A673 (cell line): ENCODE data around the gene TMEM42. TPM values are rescaled to one million over a fixed set of nuclear protein-coding genes. Genes with fewer than 3 reads are reported as not detected.

Source experiments
- BruUV-seq: library from RNA; stranded (reverse); fragments of 400-500 nt; replicated peaks from 2 replicates; lab custom pipeline; 2021; lab: Mats Ljungman, UMichigan
- CTCF ChIA-PET: fragments of 300-600 bp; sonication (Branson Sonifier 250); formaldehyde crosslinking; loops from one replicate; lab custom pipeline; 2022; ENCODE audit warnings: antibody characterized with exemption; lab: Charles Lee
- POLR2A ChIA-PET: fragments of 300-600 bp; sonication (Branson Sonifier 250); formaldehyde crosslinking; loops from one replicate; lab custom pipeline; 2022; ENCODE audit warnings: antibody characterized with exemption; ENCODE audit not compliant: low non-redundant PET; lab: Charles Lee
- DNase-seq: peaks from one replicate; pipeline ENCODE4 v3.0.0-alpha.2; 2015; ENCODE audit warnings: low spot score
- H3K27ac ChIP-seq: fragments of 200-600 bp; sonication (generic); 2 replicates; pipeline ENCODE4 v1.5.1; 2016; ENCODE audit warnings: mixed run types, low read depth, mild to moderate bottlenecking, mixed read lengths, antibody characterized with exemption, low read length; ENCODE audit not compliant: poor library complexity, severe bottlenecking
- H3K27me3 ChIP-seq: fragments of 200-600 bp; sonication (generic); replicated peaks from 2 replicates; pipeline ENCODE4 v1.6.1; 2017; ENCODE audit warnings: mixed run types, low read depth, mild to moderate bottlenecking, mixed read lengths, antibody characterized with exemption, low read length; ENCODE audit not compliant: insufficient read depth, poor library complexity
- H3K36me3 ChIP-seq: fragments of 200-600 bp; sonication (generic); 2 replicates; pipeline ENCODE4 v1.6.1; 2016; ENCODE audit warnings: mixed run types, mild to moderate bottlenecking, mixed read lengths, antibody characterized with exemption, low read length; ENCODE audit not compliant: insufficient read depth, poor library complexity, severe bottlenecking
- H3K4me1 ChIP-seq: fragments of 200-600 bp; sonication (generic); 2 replicates; pipeline ENCODE4 v1.6.1; 2017; ENCODE audit warnings: mixed run types, mild to moderate bottlenecking, mixed read lengths, antibody characterized with exemption, low read length; ENCODE audit not compliant: insufficient read depth, poor library complexity, severe bottlenecking
- H3K4me3 ChIP-seq: fragments of 200-600 bp; sonication (generic); 2 replicates; pipeline ENCODE4 v1.5.1; 2016; ENCODE audit warnings: low read depth, mixed run types, mild to moderate bottlenecking, mixed read lengths, low read length; ENCODE audit not compliant: poor library complexity, severe bottlenecking
- H3K9me3 ChIP-seq: fragments of 200-600 bp; sonication (generic); 2 replicates; pipeline ENCODE4 v1.6.1; 2016; ENCODE audit warnings: mixed run types, low read depth, mild to moderate bottlenecking, mixed read lengths, antibody characterized with exemption, low read length; ENCODE audit not compliant: poor library complexity, severe bottlenecking
- EZH2 ChIP-seq: fragments of 200-600 bp; sonication (generic); IDR thresholded peaks from 2 replicates; pipeline ENCODE4 v1.6.1; 2017; ENCODE audit warnings: borderline replicate concordance, low read depth, mild to moderate bottlenecking, mixed read lengths, antibody characterized with exemption, low read length; ENCODE audit not compliant: poor library complexity, severe bottlenecking
- intact Hi-C: fragments of 100-400 bp; cut with micrococcal nuclease; formaldehyde crosslinking; loops from one replicate; pipeline ENCODE4 v1.10.0; 2022; ENCODE audit not compliant: unreplicated experiment
- total RNA-seq: library from RNA; stranded (reverse); gene quantifications from 2 replicates; pipeline ENCODE4 v1.2.3, GENCODE V29; 2021
- TF ChIP-seq, protein P1 (sequence below): fragments of 300-800, 200-600 bp; sonication (generic); conservative IDR thresholded peaks from 2 replicates; pipeline ENCODE4 v1.5.1; 2017; ENCODE audit warnings: low read depth, mild to moderate bottlenecking, antibody characterized with exemption, low read length, moderate library complexity, mixed read lengths

Gene TMEM42
- total RNA-seq, 1 experiment from 2014 or later, result 6.5 TPM

DNA sequence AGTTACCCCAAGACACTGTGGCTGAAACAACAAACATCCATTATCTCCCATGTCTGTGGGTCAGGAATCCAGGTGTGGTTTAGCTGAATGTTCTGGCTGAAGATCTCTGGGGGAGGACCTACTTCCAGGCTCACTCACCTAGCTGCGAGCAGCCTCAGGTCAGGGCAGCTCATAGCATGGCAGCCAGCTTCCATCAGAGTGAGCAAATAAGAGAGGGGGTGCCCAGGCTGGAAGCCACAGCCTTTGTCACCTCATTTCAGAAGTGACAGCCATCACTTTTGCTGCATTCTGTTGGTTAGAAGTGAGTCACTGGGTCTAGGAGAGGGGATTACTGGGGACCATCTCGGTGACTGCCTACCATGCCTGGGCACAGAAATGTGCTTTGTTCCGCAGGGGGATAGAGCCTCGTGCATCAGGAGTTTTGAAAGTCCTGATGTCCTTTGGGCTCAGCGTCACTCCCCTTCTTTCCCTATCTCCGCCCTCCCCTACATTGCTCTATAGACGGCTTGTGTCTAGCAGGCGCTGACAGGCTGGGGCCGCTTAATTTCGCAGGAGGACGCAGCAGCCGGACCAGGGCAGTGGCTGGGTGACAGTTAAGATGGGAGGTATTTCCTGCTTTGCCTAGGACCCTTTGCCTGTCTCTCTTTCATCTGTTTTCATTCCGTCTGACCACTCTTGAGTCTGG lies 38.1 kb downstream of the TMEM42 start:
- CTCF ChIA-PET, result no interaction called here
- H3K27ac ChIP-seq, result no peak overlapping the region

DNA sequence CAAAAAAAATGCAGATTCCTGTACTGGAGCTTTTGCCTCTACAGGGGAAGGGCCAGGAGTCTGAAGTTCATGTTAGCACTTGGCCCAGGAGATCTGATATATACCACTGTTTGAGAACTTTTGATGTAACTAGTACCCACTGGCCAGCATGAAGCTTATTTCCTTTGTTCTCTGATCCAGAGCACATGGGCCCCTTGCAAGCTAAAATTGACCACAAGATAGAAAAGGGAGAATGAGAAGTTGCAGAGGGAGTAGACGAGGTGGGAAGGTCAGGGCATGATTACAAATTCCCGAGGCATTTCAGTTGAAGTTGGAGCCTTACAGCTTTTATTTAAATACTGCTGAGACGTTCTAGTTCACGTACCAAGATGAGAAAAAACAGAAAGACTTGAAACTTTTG lies 40.9 kb downstream of the TMEM42 start:
- Histone ChIP-seq H3K27ac (no peak overlapping the region), H3K36me3 (no peaks in the 10 kb centered on the region), H3K27me3 (no peaks in the 10 kb centered on the region), H3K4me3 (no peak overlapping the region), H3K9me3 (no peaks in the 10 kb centered on the region), H3K4me1 (no peaks in the 10 kb centered on the region)
- no TSS peak for BruUV-seq
- ChIA-PET CTCF (interaction anchor here (0.6 kb wide), 1 partner anchor 40 kb away, joined by 4 read pairs; no protein-coding TSS in a partner anchor), POLR2A (no interaction called here)
- no peak for TF ChIP-seq EZH2
- TF ChIP-seq, protein P1, sequence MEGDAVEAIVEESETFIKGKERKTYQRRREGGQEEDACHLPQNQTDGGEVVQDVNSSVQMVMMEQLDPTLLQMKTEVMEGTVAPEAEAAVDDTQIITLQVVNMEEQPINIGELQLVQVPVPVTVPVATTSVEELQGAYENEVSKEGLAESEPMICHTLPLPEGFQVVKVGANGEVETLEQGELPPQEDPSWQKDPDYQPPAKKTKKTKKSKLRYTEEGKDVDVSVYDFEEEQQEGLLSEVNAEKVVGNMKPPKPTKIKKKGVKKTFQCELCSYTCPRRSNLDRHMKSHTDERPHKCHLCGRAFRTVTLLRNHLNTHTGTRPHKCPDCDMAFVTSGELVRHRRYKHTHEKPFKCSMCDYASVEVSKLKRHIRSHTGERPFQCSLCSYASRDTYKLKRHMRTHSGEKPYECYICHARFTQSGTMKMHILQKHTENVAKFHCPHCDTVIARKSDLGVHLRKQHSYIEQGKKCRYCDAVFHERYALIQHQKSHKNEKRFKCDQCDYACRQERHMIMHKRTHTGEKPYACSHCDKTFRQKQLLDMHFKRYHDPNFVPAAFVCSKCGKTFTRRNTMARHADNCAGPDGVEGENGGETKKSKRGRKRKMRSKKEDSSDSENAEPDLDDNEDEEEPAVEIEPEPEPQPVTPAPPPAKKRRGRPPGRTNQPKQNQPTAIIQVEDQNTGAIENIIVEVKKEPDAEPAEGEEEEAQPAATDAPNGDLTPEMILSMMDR, result no peak
- no peak for DNase-seq
- intact Hi-C loops, result no loop called here

More for the DNA sequence above, 38.1 kb downstream of the TMEM42 start:
- no peak for TF ChIP-seq EZH2
- TF ChIP-seq, protein P1, result no peak
- Histone ChIP-seq H3K27me3 (no peaks in the 10 kb centered on the region), H3K4me1 (no peaks in the 10 kb centered on the region), H3K9me3 (no peaks in the 10 kb centered on the region), H3K36me3 (no peaks in the 10 kb centered on the region), H3K4me3 (no peak overlapping the region)
- intact Hi-C loops, result no loop called here
- DNase-seq, result no peak
- no TSS peak for BruUV-seq
- POLR2A ChIA-PET, result no interaction called here

DNA sequence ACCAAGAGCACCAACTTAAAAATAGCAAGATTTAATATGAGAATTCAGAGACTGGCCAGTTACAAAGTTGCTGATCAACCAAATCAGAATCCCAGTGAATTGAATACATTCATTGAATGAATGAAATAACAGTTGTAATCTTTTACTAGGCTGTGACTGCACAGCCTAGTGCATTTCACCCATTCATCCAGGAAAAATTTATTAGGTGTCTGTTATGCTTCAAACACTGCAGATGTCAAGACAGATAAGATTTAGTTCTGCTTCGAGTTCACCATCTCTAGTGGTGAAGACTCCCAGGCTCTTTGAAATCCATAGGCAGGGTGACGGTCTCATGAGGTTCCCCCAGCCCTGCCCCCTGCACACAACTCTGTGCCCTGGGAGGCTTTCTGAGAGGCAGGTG lies 41.6 kb downstream of the TMEM42 start:
- no peaks in the 10 kb centered on the region for H3K27me3 ChIP-seq
- H3K4me3 ChIP-seq, result no peak overlapping the region
- DNase-seq, result no peak
- ChIA-PET CTCF (no interaction called here), POLR2A (no interaction called here)
- no TSS peak for BruUV-seq
- no peak overlapping the region for H3K27ac ChIP-seq
- H3K9me3 ChIP-seq, result no peaks in the 10 kb centered on the region
- intact Hi-C loops, result no loop called here
- TF ChIP-seq, protein P1, result no peak
- TF ChIP-seq EZH2, result no peak
- H3K4me1 ChIP-seq, result no peaks in the 10 kb centered on the region
- no peaks in the 10 kb centered on the region for H3K36me3 ChIP-seq
